GM19238 (cell line): ENCODE measurements around the gene RFK.
A peak's percentile ranks its signal among the peaks of the same experiment; 100 is the strongest.
"Not testable (repeated sequence)": the region's sequence is repeated elsewhere in the genome, so short reads cannot be mapped to it uniquely, and the experiment has no call there.

Source experiments
- DNase-seq: peaks from one replicate; pipeline ENCODE4 v3.0.0; 2011; ENCODE audit warnings: low spot score; ENCODE audit not compliant: insufficient read length

RFK gene

DNA sequence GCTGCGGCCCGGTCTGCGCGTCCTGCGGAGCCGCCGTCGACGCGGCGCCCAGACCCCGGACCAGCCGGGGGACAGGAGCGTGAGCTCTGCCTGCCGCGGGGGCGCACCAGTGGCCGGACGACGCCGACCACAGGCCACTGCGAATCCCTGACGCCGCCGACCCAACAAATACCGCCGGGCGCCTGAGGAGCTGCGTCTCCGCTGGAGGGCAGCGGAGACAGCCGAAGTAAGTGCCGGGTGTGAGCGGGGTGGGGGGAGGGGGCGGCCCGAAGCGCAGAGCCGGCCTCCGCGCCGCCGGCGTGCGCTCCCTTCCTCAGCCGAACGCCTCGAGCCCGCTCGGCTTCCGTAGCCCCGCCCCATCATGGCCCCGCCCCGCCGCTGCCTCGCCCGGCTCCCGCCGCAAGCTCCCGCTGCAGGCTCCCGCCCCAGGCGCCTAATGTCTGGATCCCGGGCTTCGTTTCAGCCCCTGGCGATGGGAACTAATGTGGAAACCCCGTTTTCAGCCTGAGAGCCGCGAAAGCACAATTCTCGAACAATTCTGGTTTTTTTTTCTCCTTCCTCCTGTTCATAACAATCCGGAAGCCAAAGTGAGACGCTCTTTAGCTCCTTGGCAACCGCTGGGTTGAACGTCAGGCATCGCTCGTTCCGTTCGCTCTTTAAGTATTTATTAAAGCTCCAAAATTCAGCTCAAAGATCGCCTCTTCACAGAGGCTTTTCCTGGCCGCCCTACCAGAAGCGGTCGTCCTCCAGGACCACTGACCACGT is at the start of gene RFK:
TSS of gene RFK (minus strand) at position 232 of the 765 bp plus-strand sequence. CDS start 255 bp downstream, outside the sequence.
- DNase-seq, result peak; percentile 81

DNA sequence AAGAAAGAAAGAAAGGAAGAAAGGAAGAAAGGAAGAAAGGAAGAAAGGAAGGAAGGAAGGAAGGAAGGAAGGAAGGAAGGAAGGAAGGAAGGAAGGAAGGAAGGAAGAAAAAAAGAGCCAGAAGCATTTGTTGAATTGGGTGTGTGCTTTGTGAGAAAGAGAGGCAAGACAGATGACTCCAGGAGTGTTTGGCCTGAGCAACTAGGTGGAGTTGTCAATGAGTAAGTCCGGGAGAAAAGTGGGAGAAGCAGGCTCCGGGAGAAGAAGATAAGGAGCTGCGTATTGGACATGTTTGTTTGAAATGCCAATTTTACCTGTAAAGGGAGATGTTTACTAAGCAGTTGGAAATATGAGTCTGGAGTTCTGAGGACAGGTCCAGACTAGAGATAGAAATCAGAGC is 49.7 kb upstream of the RFK start:
- no peak for DNase-seq

- DNase-seq, result no peak
Measured at GRCh38 chr9:76441551-76442322, 47.5 kb upstream of the RFK start.

GRCh38 chr9:76438841-76439588 is 44.8 kb upstream of the RFK start:
- DNase-seq, result no peak

GRCh38 chr9:76437017-76437699 is 42.9 kb upstream of the RFK start:
- DNase-seq, result not testable (repeated sequence)

DNA sequence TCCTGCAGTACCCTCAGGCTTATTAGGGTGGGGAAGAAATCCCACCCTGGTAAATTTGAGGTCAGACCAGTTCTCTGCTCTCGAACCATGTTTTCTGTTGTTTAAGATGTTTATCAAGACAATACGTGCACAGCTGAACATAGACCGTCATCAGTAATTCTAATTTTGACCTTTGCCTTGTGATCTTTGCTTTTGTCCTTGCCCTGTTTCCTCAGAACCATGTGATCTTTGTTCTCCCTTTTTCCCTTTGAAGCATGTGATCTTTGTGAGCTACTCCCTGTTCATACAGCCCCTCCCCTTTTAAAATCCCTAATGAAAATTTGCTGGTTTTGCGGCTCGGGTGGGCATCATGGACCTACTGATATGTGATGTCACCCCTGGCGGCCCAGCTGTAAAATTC is 40.7 kb upstream of the RFK start:
- not testable (repeated sequence) for DNase-seq

DNA sequence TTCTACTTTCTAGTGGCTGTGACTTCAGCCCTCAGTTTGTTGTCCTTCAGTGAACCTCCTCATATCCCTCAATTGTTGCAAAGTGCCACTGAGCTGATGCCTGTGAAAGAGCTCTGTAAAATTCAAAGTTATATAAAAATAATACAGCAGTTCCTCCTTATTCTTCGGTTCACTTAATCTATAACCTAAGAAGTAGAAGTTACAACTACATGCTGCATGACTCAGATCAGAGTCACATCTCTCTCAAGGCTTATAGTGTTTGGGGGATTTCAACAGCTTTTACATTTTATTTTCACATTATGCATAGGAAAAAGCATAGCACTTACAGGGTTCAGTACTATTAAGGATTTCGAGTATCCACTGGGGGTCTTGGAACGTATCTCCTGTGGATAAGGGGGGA is 39.6 kb upstream of the RFK start:
- DNase-seq, result no peak

- no peak for DNase-seq
Measured at GRCh38 chr9:76433406-76433805, 39.2 kb upstream of the RFK start.

- no peak for DNase-seq
Measured at GRCh38 chr9:76431601-76432000, 37.4 kb upstream of the RFK start.

- DNase-seq, result no peak
Measured at GRCh38 chr9:76426807-76427419, 32.7 kb upstream of the RFK start.

- DNase-seq, result no peak
Measured at GRCh38 chr9:76425677-76426453, 31.6 kb upstream of the RFK start.

DNA sequence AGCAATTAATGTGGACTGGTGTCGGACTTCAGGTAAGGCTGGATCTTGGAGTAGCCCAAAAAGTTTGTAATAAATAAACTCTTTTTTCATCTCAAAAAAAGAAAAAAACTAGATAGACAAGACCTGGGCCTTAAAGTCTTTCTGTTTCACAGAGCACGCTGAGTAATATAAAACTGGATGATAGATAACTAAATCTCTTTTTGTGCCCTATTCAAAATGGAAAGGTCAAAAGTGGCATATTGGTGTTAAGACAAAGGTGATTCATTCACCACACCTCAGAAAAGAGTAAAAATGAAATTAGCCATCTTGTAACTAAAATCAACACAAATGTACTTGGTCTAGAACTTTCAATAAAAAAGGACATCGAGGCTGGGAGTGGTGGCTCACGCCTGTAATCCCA is 30.3 kb upstream of the RFK start:
- DNase-seq, result no peak

DNA sequence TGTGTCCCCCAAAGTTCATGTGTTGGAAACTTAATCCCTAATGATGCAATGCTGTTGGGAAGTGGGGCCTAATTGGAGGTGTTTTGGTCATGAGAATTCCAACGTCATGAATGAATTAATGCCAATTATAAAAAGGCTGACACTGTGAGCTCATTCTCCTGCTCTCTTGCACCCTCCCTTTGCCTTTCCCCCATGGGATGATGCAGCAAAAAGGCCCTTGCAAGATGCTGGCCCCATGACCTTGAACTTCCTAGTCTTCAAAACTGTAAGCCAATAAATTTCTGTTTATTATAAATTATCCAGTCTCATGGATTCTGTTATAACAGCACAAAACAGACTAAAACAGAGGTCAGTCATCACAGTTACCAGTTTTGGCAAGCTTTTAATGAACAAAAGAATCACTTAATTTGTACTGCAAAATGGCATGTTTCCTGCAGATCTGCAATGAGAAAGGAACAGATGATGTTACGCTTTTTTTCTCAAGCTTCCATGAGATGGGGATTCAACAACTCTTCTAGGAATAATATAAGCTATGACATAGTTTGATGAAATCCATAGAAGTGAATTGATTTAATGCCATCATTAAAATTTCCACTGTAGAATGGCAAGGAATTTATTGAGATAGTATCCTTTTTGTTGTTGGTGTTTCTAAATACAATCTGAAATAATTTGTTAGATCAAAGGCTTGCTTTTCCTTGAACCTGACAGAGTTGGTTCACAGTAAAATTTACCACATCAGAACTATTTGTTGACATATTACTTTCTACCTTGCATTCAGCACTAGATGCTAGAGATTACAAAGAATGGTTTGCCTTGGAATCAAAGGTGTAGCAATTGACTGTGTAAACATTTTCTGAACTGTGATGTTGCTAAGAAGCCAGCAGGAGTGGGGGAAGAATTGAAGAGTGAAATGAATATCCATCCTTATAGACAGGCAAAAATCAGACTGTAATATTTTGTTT is 29.3 kb upstream of the RFK start:
- no peak for DNase-seq

- DNase-seq, result no peak
Measured at GRCh38 chr9:76419782-76420380, 25.7 kb upstream of the RFK start.

DNA sequence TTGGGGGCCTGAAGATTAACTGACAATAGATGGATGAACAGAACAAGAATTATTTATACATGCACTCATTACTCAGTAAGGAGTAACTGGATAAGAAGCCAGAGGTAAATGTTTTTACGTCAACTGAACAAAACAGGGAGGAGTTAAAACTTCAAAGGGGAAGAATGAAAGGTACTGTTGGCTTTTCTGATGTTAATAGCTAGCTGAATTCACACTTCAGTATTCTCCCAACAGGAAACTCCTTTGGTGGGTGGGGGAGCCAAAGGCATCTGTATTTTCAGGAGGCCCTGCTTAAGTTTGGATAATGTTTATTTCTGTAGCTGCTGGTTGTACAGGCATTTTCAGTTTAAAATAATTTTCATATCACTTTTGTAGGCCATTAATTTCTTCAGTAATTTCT is 23.2 kb upstream of the RFK start:
- no peak for DNase-seq

- no peak for DNase-seq
Measured at GRCh38 chr9:76415731-76416130, 21.5 kb upstream of the RFK start.

DNA sequence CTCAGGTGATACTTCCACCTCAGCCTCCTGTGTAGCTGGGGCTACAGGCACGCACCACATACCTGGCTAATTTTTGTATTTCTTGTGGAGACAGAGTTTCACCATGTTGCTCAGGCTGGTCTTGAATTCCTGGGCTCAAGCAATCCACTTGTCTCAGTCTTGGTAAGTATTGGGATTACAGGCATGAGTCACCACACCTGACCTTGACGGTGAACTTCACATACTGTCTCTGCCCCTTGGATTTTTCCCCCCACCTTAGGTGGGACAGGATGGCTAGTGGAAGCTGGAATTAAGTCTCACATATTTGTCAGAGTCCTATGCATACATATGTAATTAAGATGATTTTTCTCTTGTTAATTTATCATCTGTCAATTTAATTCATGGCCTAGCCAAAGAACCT is 20.9 kb upstream of the RFK start:
- DNase-seq, result no peak

- no peak for DNase-seq
Measured at GRCh38 chr9:76414661-76415060, 20.4 kb upstream of the RFK start.

GRCh38 chr9:76413658-76414057 is 19.4 kb upstream of the RFK start:
- no peak for DNase-seq
